AG04450 (cell line): ENCODE results near the gene ENOX1. TPM values are rescaled to one million over a fixed set of nuclear protein-coding genes. Genes with fewer than 3 reads are reported as not detected.

Experiments
- CTCF ChIA-PET: fragments of 300-600, 350-600 bp; formaldehyde crosslinking; extraction: SDS; loops from one replicate; lab custom pipeline; 2022; ENCODE audit warnings: antibody characterized with exemption, inconsistent platforms; lab: Charles Lee
- POLR2A ChIA-PET: fragments of 350-600 bp; formaldehyde crosslinking; extraction: SDS; loops from one replicate; lab custom pipeline; 2021; ENCODE audit warnings: antibody characterized with exemption, inconsistent platforms; lab: Yijun Ruan, JAX
- DNase-seq: peaks from one replicate; pipeline ENCODE4 v3.0.0-alpha.2; 2011; ENCODE audit warnings: low read depth, low spot score
- H3K27ac ChIP-seq: one replicate; pipeline ENCODE4 v1.5.1; 2012; ENCODE audit warnings: low read depth, low read length, control low read depth
- H3K27me3 ChIP-seq: one replicate; pipeline ENCODE4 v1.6.0; 2012; ENCODE audit warnings: low read length; ENCODE audit not compliant: control insufficient read depth, insufficient read depth
- H3K4me3 ChIP-seq: 2 replicates; pipeline ENCODE4 v1.5.1; 2011; ENCODE audit warnings: mild to moderate bottlenecking, low read depth, low read length, control low read depth
- H3K9me3 ChIP-seq: 2 replicates; pipeline ENCODE4 v1.5.1; 2012; ENCODE audit warnings: low read length; ENCODE audit not compliant: control insufficient read depth, insufficient read depth
- polyA plus RNA-seq: library from polyadenylated mRNA; depleted of rRNA; stranded (reverse); fragments of >200 nt; gene quantifications from 2 replicates; pipeline ENCODE4 v1.2.3, GENCODE V29; 2011
- TF ChIP-seq, protein P1 (sequence below): IDR thresholded peaks from 2 replicates; pipeline ENCODE4 v1.5.1; 2011; ENCODE audit warnings: low read depth, low read length, control low read depth, inconsistent platforms

The ENOX1 gene
- polyA plus RNA-seq, 1 experiment, result 3.9 TPM

DNA sequence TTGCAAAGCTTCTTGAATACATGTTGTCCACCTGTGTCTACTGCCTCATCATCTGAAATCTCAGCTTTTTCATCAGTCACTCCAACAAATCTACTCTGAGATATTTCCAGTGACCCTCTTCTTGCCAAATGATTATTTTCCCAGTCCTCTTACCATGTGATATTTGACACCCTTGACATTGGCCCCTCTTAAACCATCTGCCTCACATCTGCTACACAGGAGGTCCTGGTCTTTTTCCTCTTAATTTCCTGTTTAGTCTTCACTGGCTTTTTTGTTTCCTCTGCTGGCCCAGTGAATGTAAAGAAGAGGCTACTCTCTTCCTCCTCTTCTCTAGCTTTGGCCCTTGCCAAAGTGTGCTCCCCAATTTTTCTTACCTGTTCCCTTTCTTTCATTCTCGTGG is 544.7 kb downstream of the ENOX1 start:
- no peak overlapping the region for H3K27ac ChIP-seq
- no peak for DNase-seq
- ChIA-PET POLR2A (no interaction called here), CTCF (interaction anchor here (0.6 to 1.4 kb wide), 2 partner anchors 282 to 563 kb away, joined by 3 read pairs; no protein-coding TSS in a partner anchor)
- H3K4me3 ChIP-seq, result no peak overlapping the region
- no peaks in the 10 kb centered on the region for H3K9me3 ChIP-seq
- no peaks in the 10 kb centered on the region for H3K27me3 ChIP-seq
- TF ChIP-seq, protein P1, sequence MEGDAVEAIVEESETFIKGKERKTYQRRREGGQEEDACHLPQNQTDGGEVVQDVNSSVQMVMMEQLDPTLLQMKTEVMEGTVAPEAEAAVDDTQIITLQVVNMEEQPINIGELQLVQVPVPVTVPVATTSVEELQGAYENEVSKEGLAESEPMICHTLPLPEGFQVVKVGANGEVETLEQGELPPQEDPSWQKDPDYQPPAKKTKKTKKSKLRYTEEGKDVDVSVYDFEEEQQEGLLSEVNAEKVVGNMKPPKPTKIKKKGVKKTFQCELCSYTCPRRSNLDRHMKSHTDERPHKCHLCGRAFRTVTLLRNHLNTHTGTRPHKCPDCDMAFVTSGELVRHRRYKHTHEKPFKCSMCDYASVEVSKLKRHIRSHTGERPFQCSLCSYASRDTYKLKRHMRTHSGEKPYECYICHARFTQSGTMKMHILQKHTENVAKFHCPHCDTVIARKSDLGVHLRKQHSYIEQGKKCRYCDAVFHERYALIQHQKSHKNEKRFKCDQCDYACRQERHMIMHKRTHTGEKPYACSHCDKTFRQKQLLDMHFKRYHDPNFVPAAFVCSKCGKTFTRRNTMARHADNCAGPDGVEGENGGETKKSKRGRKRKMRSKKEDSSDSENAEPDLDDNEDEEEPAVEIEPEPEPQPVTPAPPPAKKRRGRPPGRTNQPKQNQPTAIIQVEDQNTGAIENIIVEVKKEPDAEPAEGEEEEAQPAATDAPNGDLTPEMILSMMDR, result no peak

DNA sequence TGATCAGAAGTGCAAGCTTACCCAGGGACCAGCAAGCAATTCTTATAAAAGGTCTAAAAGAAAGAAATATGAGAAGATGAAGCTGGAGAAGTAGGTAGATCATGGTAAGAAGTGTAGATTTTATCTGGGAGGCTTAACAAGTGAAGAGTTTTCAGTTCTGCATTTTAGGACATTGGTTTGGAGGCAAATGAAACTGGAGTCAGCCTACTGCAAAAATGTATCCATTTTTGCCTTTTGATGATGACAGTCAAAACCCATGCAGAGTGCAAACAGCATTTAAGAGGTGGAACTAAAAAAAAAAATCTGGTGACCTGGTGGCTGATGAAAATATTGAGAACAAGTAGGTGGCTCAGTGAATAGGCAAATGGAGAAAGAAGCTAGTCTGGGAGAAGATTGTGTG is 546.5 kb downstream of the ENOX1 start:
- H3K27ac ChIP-seq, result no peak overlapping the region
- ChIA-PET CTCF (no interaction called here), POLR2A (no interaction called here)
- TF ChIP-seq, protein P1, result no peak
- no peaks in the 10 kb centered on the region for H3K9me3 ChIP-seq
- DNase-seq, result no peak
- H3K4me3 ChIP-seq, result no peak overlapping the region
- no peaks in the 10 kb centered on the region for H3K27me3 ChIP-seq

GRCh38 chr13:43239275-43239840 is 547.4 kb downstream of the ENOX1 start:
- Histone ChIP-seq H3K27me3 (no peaks in the 10 kb centered on the region), H3K27ac (no peak overlapping the region), H3K4me3 (no peak overlapping the region), H3K9me3 (no peaks in the 10 kb centered on the region)
- no peak for DNase-seq
- TF ChIP-seq, protein P1, result no peak
- CTCF ChIA-PET, result no interaction called here
- POLR2A ChIA-PET, result no interaction called here

DNA sequence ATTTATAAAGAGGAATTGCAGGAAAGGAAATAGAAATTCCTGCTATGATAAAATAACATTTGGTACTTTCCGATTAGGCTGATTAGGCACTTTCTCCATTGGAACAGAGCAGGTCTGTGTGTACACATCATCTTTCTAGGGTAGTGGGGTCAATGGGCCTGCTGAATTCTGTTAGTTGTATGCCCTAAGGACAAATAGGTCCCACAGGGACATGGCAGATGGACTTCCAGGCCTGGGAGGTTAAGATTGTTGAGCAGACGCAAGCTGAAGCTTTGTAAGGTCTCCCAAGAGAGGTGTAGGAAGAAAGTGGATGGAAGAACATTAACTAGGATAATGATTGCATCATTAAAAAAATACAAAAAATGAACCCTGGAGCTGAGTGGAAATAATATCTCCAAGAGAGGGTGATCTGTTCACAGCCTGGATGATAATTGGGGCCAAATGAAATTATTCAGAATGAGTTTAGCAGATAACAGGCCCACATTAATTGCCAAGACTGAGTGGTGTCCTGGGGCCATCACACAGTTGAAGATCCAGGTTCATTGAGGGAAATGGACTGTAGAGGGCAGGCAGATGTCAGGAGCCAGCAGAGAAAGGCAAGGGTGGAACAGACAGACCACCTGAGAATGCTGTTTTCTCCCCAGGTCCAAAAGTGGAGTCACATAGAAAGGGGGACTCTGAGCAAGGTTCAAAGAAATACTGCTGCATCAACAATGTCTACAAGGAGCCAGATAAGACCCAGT is 548.3 kb downstream of the ENOX1 start:
- DNase-seq, result no peak
- Histone ChIP-seq H3K27me3 (no peaks in the 10 kb centered on the region), H3K9me3 (no peaks in the 10 kb centered on the region), H3K4me3 (no peak overlapping the region), H3K27ac (no peak overlapping the region)
- TF ChIP-seq, protein P1, result no peak
- ChIA-PET POLR2A (interaction anchor here (0.6 kb wide), 1 partner anchor 11 kb away, joined by 4 read pairs; no protein-coding TSS in a partner anchor), CTCF (no interaction called here)

DNA sequence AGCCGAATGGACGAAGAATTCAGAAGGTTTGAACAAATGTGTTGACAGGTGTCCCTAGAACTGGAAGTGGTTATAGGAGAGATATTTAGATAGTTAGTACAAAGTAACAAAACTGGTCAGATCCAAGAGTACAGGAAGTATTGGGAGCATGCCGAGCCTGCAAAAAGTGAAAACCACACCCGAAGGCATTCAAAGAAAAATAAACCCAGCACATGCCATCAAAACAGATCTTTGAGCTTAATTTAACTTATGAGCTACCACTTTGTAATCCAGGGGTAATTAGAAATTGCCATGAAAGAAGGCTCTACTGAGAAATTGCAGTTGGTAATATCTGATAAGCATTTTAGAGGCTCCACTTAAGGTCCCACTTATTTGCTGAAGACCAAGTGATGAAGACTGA is 549.2 kb downstream of the ENOX1 start:
- no peak for DNase-seq
- Histone ChIP-seq H3K27me3 (no peaks in the 10 kb centered on the region), H3K9me3 (no peaks in the 10 kb centered on the region), H3K27ac (no peak overlapping the region), H3K4me3 (no peak overlapping the region)
- CTCF ChIA-PET, result no interaction called here
- POLR2A ChIA-PET, result interaction anchor here (0.6 kb wide), 1 partner anchor 10 kb away, joined by 4 read pairs; no protein-coding TSS in a partner anchor
- TF ChIP-seq, protein P1, result no peak
